Sigmoid colon (tissue), 4 donors: ENCODE measurements around the gene LUC7L3.

Experiments
- POLR2A ChIP-seq, 2 donors: fragments of 450-650 bp; IDR thresholded peaks; one replicate each; pipeline ENCODE4 v1.6.1; 2016; ENCODE audit warnings: antibody characterized with exemption in 2 of 2, mild to moderate bottlenecking in 2 of 2, moderate library complexity in 2 of 2
- POLR2AphosphoS5 ChIP-seq, 4 donors: sonication (generic); formaldehyde crosslinking; IDR thresholded peaks; one replicate each; pipeline ENCODE4 v1.6.1; 2017; ENCODE audit warnings: antibody characterized with exemption in 4 of 4
- TF ChIP-seq, protein P1 (sequence below), 4 experiments: fragments of 450-650 bp in 3 of 4; fragments of 200-600 bp in 1 of 4; IDR thresholded peaks; one replicate each; pipeline ENCODE4 v1.5.1; 2016 to 2019; ENCODE audit warnings: antibody characterized with exemption in 4 of 4, mild to moderate bottlenecking in 3 of 4, moderate library complexity in 2 of 4

DNA sequence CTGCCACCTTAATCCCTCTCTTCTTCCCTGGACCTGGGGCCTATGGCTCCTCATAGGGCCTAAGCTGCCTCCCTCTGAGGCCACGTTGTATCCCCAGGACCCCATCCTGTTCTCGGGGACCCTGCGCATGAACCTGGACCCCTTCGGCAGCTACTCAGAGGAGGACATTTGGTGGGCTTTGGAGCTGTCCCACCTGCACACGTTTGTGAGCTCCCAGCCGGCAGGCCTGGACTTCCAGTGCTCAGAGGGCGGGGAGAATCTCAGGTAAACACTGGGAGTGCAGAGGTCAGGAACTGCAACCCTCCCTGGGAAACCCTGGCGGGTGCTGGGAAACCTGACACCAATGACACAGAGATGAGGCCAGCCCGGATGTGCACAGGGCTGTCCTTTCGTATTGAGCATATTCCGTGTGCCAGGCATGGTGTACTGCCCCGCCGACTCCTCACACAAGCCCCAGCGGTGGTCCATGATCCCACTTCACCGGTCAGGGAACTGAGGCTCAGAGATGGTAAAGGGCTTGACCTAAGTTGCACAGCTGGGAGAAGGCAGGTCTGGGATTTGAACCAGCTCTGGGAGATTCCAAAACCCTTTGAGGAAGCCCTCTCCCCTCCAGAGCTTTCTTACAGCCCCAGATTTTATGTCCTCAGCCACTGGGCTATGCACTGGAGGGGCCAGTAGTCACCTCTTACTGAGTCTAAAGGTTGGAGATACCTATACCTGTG is 34.6 kb upstream of the LUC7L3 start:
- TF ChIP-seq, protein P1, sequence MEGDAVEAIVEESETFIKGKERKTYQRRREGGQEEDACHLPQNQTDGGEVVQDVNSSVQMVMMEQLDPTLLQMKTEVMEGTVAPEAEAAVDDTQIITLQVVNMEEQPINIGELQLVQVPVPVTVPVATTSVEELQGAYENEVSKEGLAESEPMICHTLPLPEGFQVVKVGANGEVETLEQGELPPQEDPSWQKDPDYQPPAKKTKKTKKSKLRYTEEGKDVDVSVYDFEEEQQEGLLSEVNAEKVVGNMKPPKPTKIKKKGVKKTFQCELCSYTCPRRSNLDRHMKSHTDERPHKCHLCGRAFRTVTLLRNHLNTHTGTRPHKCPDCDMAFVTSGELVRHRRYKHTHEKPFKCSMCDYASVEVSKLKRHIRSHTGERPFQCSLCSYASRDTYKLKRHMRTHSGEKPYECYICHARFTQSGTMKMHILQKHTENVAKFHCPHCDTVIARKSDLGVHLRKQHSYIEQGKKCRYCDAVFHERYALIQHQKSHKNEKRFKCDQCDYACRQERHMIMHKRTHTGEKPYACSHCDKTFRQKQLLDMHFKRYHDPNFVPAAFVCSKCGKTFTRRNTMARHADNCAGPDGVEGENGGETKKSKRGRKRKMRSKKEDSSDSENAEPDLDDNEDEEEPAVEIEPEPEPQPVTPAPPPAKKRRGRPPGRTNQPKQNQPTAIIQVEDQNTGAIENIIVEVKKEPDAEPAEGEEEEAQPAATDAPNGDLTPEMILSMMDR (IDR thresholded peaks at IDR 0.05) = no peak
- no peak for TF ChIP-seq POLR2AphosphoS5 (IDR thresholded peaks at IDR 0.05)
- no peak for TF ChIP-seq POLR2A (IDR thresholded peaks at IDR 0.05)
